Stimulated activated CD8-positive, alpha-beta memory T cell treated with anti-CD3 and anti-CD28 coated beads, Interleukin-7, amount 100 ng/mL, for 24 hours (primary cell): ENCODE measurements around the gene CKAP2.
"Not testable (repeated sequence)": the region's sequence is repeated elsewhere in the genome, so short reads cannot be mapped to it uniquely, and the experiment has no call there.

Experiments
- DNase-seq: peaks from one replicate; pipeline ENCODE4 v3.0.0-alpha.2; 2020; ENCODE audit warnings: low read depth

Gene CKAP2

GRCh38 chr13:52454820-52455676 is at the start of gene CKAP2:
CKAP2 (plus strand) TSS chr13:52455478; CDS start chr13:52455557, 79 bp downstream.
- peak; percentile 89 for DNase-seq

- no peak for DNase-seq
These were observed 49.3 kb upstream of the CKAP2 start, which contains the start of gene THSD1 for GRCh38 chr13:52405767-52406494. THSD1 (minus strand) TSS chr13:52406172; CDS start chr13:52402600, 3,572 bp downstream.

GRCh38 chr13:52406629-52407028 is 48.6 kb upstream of the CKAP2 start:
- no peak for DNase-seq

- not testable (repeated sequence) for DNase-seq
These were observed 47.8 kb upstream of the CKAP2 start for GRCh38 chr13:52407436-52407835.

- DNase-seq = not testable (repeated sequence)
These were observed 47.1 kb upstream of the CKAP2 start for GRCh38 chr13:52408071-52408658.

- DNase-seq = no peak
These were observed 43.6 kb upstream of the CKAP2 start for GRCh38 chr13:52411629-52412028.

GRCh38 chr13:52412128-52412527 is 43.1 kb upstream of the CKAP2 start:
- no peak for DNase-seq

- DNase-seq = no peak
These were observed 41.2 kb upstream of the CKAP2 start for GRCh38 chr13:52414051-52414450.

- DNase-seq = no peak
These were observed 40.3 kb upstream of the CKAP2 start for GRCh38 chr13:52414963-52415362.

- no peak for DNase-seq
These were observed 36.2 kb upstream of the CKAP2 start for GRCh38 chr13:52419080-52419479.

GRCh38 chr13:52421216-52421615 is 34.1 kb upstream of the CKAP2 start:
- no peak for DNase-seq

- DNase-seq = no peak
These were observed 27.0 kb upstream of the CKAP2 start for GRCh38 chr13:52428295-52428694.

- DNase-seq = no peak
These were observed 22.8 kb upstream of the CKAP2 start for GRCh38 chr13:52432456-52432855.

- no peak for DNase-seq
These were observed 9.0 kb upstream of the CKAP2 start for GRCh38 chr13:52446265-52446664.

GRCh38 chr13:52447354-52447753 is 7.9 kb upstream of the CKAP2 start:
- no peak for DNase-seq

GRCh38 chr13:52447815-52448552 is 7.3 kb upstream of the CKAP2 start:
- DNase-seq = no peak

- no peak for DNase-seq
These were observed 5.8 kb upstream of the CKAP2 start for GRCh38 chr13:52449331-52450011.

GRCh38 chr13:52450012-52450792 is 5.1 kb upstream of the CKAP2 start, which contains the start of gene VPS36:
VPS36 (minus strand) TSS chr13:52450634; CDS start chr13:52450594, 40 bp downstream.
- peak; percentile 87 for DNase-seq

- no peak for DNase-seq
These were observed 4.5 kb upstream of the CKAP2 start for GRCh38 chr13:52450793-52451116.

GRCh38 chr13:52451135-52451804 is 4.0 kb upstream of the CKAP2 start:
- no peak for DNase-seq
